Stomach (tissue), 4 donors: ENCODE measurements around the gene SSTR5.
A peak's percentile ranks its signal among the peaks of the same experiment; 100 is the strongest.

Source experiments
- CTCF ChIP-seq, 7 experiments: fragments of 450-650 bp in 4 of 7; fragments of 200-600 bp in 3 of 7; sonication (generic) in 3 of 7; IDR thresholded peaks; one replicate each; pipeline ENCODE4 v1.5.1; 2016 to 2019; ENCODE audit warnings: antibody characterized with exemption in 7 of 7, control low read depth in 2 of 7, mild to moderate bottlenecking in 1 of 7
- EP300 ChIP-seq: sonication (generic); formaldehyde crosslinking; IDR thresholded peaks from one replicate; pipeline ENCODE4 v1.6.1; 2017; ENCODE audit warnings: antibody characterized with exemption

GRCh38 chr16:1057252-1057932 lies 15.2 kb upstream of the SSTR5 start:
- peak in 5 of 7 experiments; percentile 70 to 88 (median 86) for TF ChIP-seq CTCF (IDR thresholded peaks at IDR 0.05)
- no peak for TF ChIP-seq EP300
